ENCODE measurements around the gene GPR173. TPM values are rescaled to one million over a fixed set of nuclear protein-coding genes. Genes with fewer than 3 reads are reported as not detected.

The GPR173 gene
- total and polyA plus RNA-seq, 9 of the 15 experiments (the other 6 are each of a cell fraction or from before 2014, with no cell fraction given): 0.01 TPM; not detected in 8

GRCh38 chrX:53093748-53094581 is 45.4 kb downstream of the GPR173 start, which contains the start of gene KANTR (continued):
- TF ChIP-seq TOE1 (IDR thresholded peaks at IDR 0.05; ENCODE audit: borderline replicate concordance): peak; percentile 77
- no peak for TF ChIP-seq TOE1 (CRISPR knock-in tag; IDR thresholded peaks at IDR 0.05; ENCODE audit: borderline replicate concordance, low read depth)
- no peak for TF ChIP-seq ARID2 (IDR thresholded peaks at IDR 0.05)
- no peak for TF ChIP-seq ZBTB11 (CRISPR knock-in tag; IDR thresholded peaks at IDR 0.05)
- TF ChIP-seq NR2C2 (CRISPR knock-in tag; IDR thresholded peaks at IDR 0.05): no peak
- TF ChIP-seq NR2C2 (tag; IDR thresholded peaks at IDR 0.05): no peak; the same call in 1 of the 2 replicates
- TF ChIP-seq HMGXB4 (CRISPR knock-in tag; IDR thresholded peaks at IDR 0.05): no peak
- no peak for TF ChIP-seq BDP1 (IDR thresholded peaks at IDR 0.05; ENCODE audit: insufficient read depth, insufficient read length)
- no peak for TF ChIP-seq PHB2 (IDR thresholded peaks at IDR 0.05; ENCODE audit: low read depth)
- no peak for TF ChIP-seq ZNF121 (CRISPR knock-in tag; conservative IDR thresholded peaks at IDR 0.05)
- TF ChIP-seq BMI1 (IDR thresholded peaks at IDR 0.05; ENCODE audit: low read length): no peak
- no peak for TF ChIP-seq KLF13 (tag; IDR thresholded peaks at IDR 0.05; ENCODE audit: borderline replicate concordance, low read depth)
- TF ChIP-seq CBX3 (IDR thresholded peaks at IDR 0.05; ENCODE audit: borderline replicate concordance in 1 of 2, low read length in 2 of 2): no peak; a peak in 1 of 3 replicates
- no peak for TF ChIP-seq NCOA2 (IDR thresholded peaks at IDR 0.05; ENCODE audit: partially characterized antibody in 2 of 2)
- TF ChIP-seq RCOR1 (IDR thresholded peaks at IDR 0.05; ENCODE audit: borderline replicate concordance in 1 of 2, low read depth in 2 of 2, low read length in 2 of 2): no peak
- no peak for TF ChIP-seq SMC3 (conservative IDR thresholded peaks at IDR 0.05; ENCODE audit: insufficient read depth, low read depth, low read length)
- no peak for TF ChIP-seq CHCHD3 (CRISPR knock-in tag; IDR thresholded peaks at IDR 0.05)
- TF ChIP-seq ZNF395 (CRISPR knock-in tag; IDR thresholded peaks at IDR 0.05): peak; percentile 46; the same call in 1 of the 2 replicates
- peak; percentile 75 for TF ChIP-seq BHLHE40 (IDR thresholded peaks at IDR 0.05; ENCODE audit: low read length)
- no peak for TF ChIP-seq JUND (IDR thresholded peaks at IDR 0.05; ENCODE audit: borderline replicate concordance, low read depth, low read length)
- TF ChIP-seq JUND (tag; IDR thresholded peaks at IDR 0.05; ENCODE audit: borderline replicate concordance, low read depth, low read length): no peak
- no peak for TF ChIP-seq RFX1 (IDR thresholded peaks at IDR 0.05)

All from K562 (cell line).